Effector memory CD4-positive, alpha-beta T cell (primary cell): ENCODE results near the gene SLC35F3.

Experiments used
- DNase-seq, 3 donors: peaks; one replicate each; pipeline ENCODE4 v3.0.0-alpha.2; 2020
- H3K27ac ChIP-seq: 2 replicates; pipeline ENCODE4 v1.7.0; 2013; ENCODE audit warnings: mild to moderate bottlenecking, low read length, moderate library complexity; ENCODE audit not compliant: insufficient read depth, poor library complexity, severe bottlenecking
- H3K27me3 ChIP-seq: replicated peaks from 2 replicates; pipeline ENCODE4 v1.7.0; 2013; ENCODE audit warnings: mild to moderate bottlenecking, low read length; ENCODE audit not compliant: insufficient read depth, control insufficient read depth, poor library complexity, severe bottlenecking
- H3K36me3 ChIP-seq: 2 replicates; pipeline ENCODE4 v1.7.0; 2013; ENCODE audit warnings: mild to moderate bottlenecking, low read length, moderate library complexity; ENCODE audit not compliant: control insufficient read depth, insufficient read depth
- H3K4me1 ChIP-seq: 2 replicates; pipeline ENCODE4 v1.7.0; 2013; ENCODE audit warnings: low read length, mild to moderate bottlenecking; ENCODE audit not compliant: control insufficient read depth, insufficient read depth, poor library complexity, severe bottlenecking
- H3K4me3 ChIP-seq: 2 replicates; pipeline ENCODE4 v1.7.0; 2013; ENCODE audit warnings: low read length, low read depth, mild to moderate bottlenecking; ENCODE audit not compliant: insufficient read depth, poor library complexity, severe bottlenecking
- H3K9me3 ChIP-seq: 2 replicates; pipeline ENCODE4 v1.7.0; 2013; ENCODE audit warnings: mild to moderate bottlenecking, low read length, moderate library complexity; ENCODE audit not compliant: control insufficient read depth

Gene SLC35F3

DNA sequence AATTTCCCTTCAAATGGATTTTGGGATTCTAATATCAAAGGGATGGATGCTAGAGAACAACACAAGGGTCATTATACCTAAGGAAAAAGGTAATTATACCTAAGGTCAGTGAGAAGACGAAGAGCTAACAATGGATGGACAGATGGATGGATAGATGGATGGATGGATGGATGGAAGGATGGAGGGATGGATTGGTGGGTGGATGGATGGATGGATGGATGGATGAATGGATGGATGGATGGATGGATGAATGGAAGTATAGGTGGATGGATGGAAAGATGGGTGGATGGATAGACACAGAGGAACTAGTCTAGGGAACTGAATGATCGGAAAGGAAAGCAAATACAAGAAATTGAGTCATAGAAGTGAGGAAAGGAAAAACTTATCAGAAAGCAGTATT is 34.0 kb downstream of the SLC35F3 start:
- no peaks in the 10 kb centered on the region for H3K36me3 ChIP-seq
- H3K27me3 ChIP-seq = no peaks in the 10 kb centered on the region
- H3K4me3 ChIP-seq = no peak overlapping the region
- no peaks in the 10 kb centered on the region for H3K9me3 ChIP-seq
- no peak for DNase-seq
- H3K4me1 ChIP-seq = no peaks in the 10 kb centered on the region
- no peak overlapping the region for H3K27ac ChIP-seq

- Histone ChIP-seq H3K4me1 (no peaks in the 10 kb centered on the region), H3K4me3 (no peak overlapping the region), H3K27me3 (no peaks in the 10 kb centered on the region), H3K9me3 (no peaks in the 10 kb centered on the region), H3K36me3 (no peaks in the 10 kb centered on the region), H3K27ac (no peak overlapping the region)
- DNase-seq = no peak
Observed at GRCh38 chr1:233939451-233939850, 35.0 kb downstream of the SLC35F3 start.

GRCh38 chr1:233940908-233941307 is 36.4 kb downstream of the SLC35F3 start:
- Histone ChIP-seq H3K36me3 (no peaks in the 10 kb centered on the region), H3K4me3 (no peak overlapping the region), H3K27me3 (no peaks in the 10 kb centered on the region), H3K4me1 (no peaks in the 10 kb centered on the region), H3K27ac (no peak overlapping the region), H3K9me3 (no peaks in the 10 kb centered on the region)
- DNase-seq = no peak

- H3K27ac ChIP-seq = no peak overlapping the region
- no peak for DNase-seq
- H3K4me3 ChIP-seq = no peak overlapping the region
- no peaks in the 10 kb centered on the region for H3K27me3 ChIP-seq
- no peaks in the 10 kb centered on the region for H3K9me3 ChIP-seq
- no peaks in the 10 kb centered on the region for H3K4me1 ChIP-seq
- no peaks in the 10 kb centered on the region for H3K36me3 ChIP-seq
Observed at GRCh38 chr1:233944601-233945000, 40.1 kb downstream of the SLC35F3 start.

- no peaks in the 10 kb centered on the region for H3K36me3 ChIP-seq
- H3K27me3 ChIP-seq = no peaks in the 10 kb centered on the region
- no peak overlapping the region for H3K27ac ChIP-seq
- DNase-seq = no peak
- no peaks in the 10 kb centered on the region for H3K9me3 ChIP-seq
- no peaks in the 10 kb centered on the region for H3K4me1 ChIP-seq
- H3K4me3 ChIP-seq = no peak overlapping the region
Observed at GRCh38 chr1:233945573-233945972, 41.1 kb downstream of the SLC35F3 start.

- DNase-seq = no peak
- no peaks in the 10 kb centered on the region for H3K4me1 ChIP-seq
- no peaks in the 10 kb centered on the region for H3K9me3 ChIP-seq
- no peaks in the 10 kb centered on the region for H3K36me3 ChIP-seq
- no peaks in the 10 kb centered on the region for H3K27me3 ChIP-seq
- no peak overlapping the region for H3K4me3 ChIP-seq
- H3K27ac ChIP-seq = no peak overlapping the region
Observed at GRCh38 chr1:233945979-233946378, 41.5 kb downstream of the SLC35F3 start.

DNA sequence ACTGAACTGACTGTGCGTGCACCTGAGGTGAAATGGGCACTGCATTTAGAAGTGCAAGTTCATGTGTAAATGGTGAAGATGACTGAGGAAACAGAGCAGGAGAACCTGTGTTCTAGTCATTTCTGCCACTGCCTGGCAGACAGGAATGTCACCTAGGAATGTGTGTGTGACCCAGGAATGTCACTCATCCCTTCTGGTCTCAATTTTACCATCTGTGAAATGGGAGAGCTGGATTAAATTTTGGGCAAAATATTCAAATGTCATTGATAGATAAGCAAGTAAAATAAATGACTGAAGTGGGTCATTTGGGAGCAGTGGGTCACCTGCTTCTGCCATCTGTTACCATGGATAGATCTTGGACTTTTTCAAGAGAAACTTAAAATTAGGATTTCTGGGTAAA is 42.2 kb downstream of the SLC35F3 start:
- Histone ChIP-seq H3K4me1 (no peaks in the 10 kb centered on the region), H3K36me3 (no peaks in the 10 kb centered on the region)
- DNase-seq = no peak

GRCh38 chr1:233951804-233952203 is 47.3 kb downstream of the SLC35F3 start:
- DNase-seq = no peak
- no peak overlapping the region for H3K27ac ChIP-seq
- H3K4me3 ChIP-seq = no peak overlapping the region
- no peaks in the 10 kb centered on the region for H3K9me3 ChIP-seq
- H3K27me3 ChIP-seq = no peaks in the 10 kb centered on the region
- no peaks in the 10 kb centered on the region for H3K4me1 ChIP-seq
- H3K36me3 ChIP-seq = no peaks in the 10 kb centered on the region

More for the DNA sequence above, 42.2 kb downstream of the SLC35F3 start:
- H3K4me3 ChIP-seq = no peak overlapping the region
- H3K27me3 ChIP-seq = no peaks in the 10 kb centered on the region
- no peaks in the 10 kb centered on the region for H3K9me3 ChIP-seq
- no peak overlapping the region for H3K27ac ChIP-seq

- no peaks in the 10 kb centered on the region for H3K36me3 ChIP-seq
- no peak overlapping the region for H3K27ac ChIP-seq
- H3K4me3 ChIP-seq = no peak overlapping the region
- DNase-seq = no peak
- H3K9me3 ChIP-seq = no peaks in the 10 kb centered on the region
- H3K27me3 ChIP-seq = no peaks in the 10 kb centered on the region
- no peaks in the 10 kb centered on the region for H3K4me1 ChIP-seq
Observed at GRCh38 chr1:233957691-233958090, 53.2 kb downstream of the SLC35F3 start.

DNA sequence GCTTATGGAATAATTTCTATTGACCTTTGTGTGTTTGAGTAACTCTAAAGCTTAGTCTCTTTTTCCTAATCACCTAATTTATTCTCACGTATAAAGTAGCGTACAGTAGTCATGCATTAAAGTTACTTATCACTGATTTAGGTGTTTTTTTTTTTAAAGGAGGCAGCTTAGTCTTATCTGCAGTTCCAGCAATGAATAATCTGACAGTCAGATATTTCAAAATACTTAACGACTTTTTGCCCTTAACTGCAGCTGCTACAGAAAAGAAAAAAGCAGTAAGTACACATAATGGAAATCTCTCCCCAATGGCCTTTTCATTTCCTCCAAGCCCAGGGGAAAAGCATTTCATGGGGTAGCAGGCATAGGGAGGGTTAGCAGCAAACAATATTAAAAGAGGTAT is 54.6 kb downstream of the SLC35F3 start:
- DNase-seq = no peak
- no peaks in the 10 kb centered on the region for H3K9me3 ChIP-seq
- H3K36me3 ChIP-seq = no peaks in the 10 kb centered on the region
- no peak overlapping the region for H3K27ac ChIP-seq
- H3K4me1 ChIP-seq = no peaks in the 10 kb centered on the region
- no peak overlapping the region for H3K4me3 ChIP-seq
- no peaks in the 10 kb centered on the region for H3K27me3 ChIP-seq

- DNase-seq = no peak
Observed at GRCh38 chr1:233959971-233960370, 55.5 kb downstream of the SLC35F3 start.

More at GRCh38 chr1:233959971-233960370, 55.5 kb downstream of the SLC35F3 start:
- Histone ChIP-seq H3K4me3 (no peak overlapping the region), H3K27me3 (no peaks in the 10 kb centered on the region), H3K4me1 (no peaks in the 10 kb centered on the region), H3K36me3 (no peaks in the 10 kb centered on the region), H3K9me3 (no peaks in the 10 kb centered on the region), H3K27ac (no peak overlapping the region)
